Large intestine (tissue), 3 donors: Measurements from ENCODE around the gene CTSK. TPM values are rescaled to one million over a fixed set of nuclear protein-coding genes. Genes with fewer than 3 reads are reported as not detected.
A peak's percentile ranks its signal among the peaks of the same experiment; 100 is the strongest.

Source experiments
- DNase-seq, 2 donors: peaks; one replicate each; pipeline versions ENCODE4 v3.0.0 to v3.0.0-alpha.2; 2013
- H3K27ac ChIP-seq: one replicate; pipeline ENCODE4 v1.5.1; 2013; ENCODE audit warnings: low read length
- H3K27me3 ChIP-seq: 2 replicates; pipeline ENCODE4 v1.6.1; 2013; ENCODE audit warnings: low read length; ENCODE audit not compliant: control insufficient read depth, insufficient read depth
- H3K36me3 ChIP-seq: 2 replicates; pipeline ENCODE4 v1.6.1; 2013; ENCODE audit warnings: low read length; ENCODE audit not compliant: control insufficient read depth, insufficient read depth
- H3K4me1 ChIP-seq: one replicate; pipeline ENCODE4 v1.6.1; 2013; ENCODE audit warnings: low read length; ENCODE audit not compliant: control insufficient read depth, insufficient read depth
- H3K4me3 ChIP-seq: one replicate; pipeline ENCODE4 v1.5.1; 2013; ENCODE audit warnings: low read length
- H3K9me3 ChIP-seq: one replicate; pipeline ENCODE4 v1.6.1; 2013; ENCODE audit warnings: mild to moderate bottlenecking, low read depth, low read length, moderate library complexity; ENCODE audit not compliant: control insufficient read depth
- WGBS: methylation state at CpG from one replicate; pipeline ENCODE4 v1.1.5; 2013; ENCODE audit warnings: low lambda C conversion rate; ENCODE audit not compliant: insufficient coverage; 5-methylcytosine and 5-hydroxymethylcytosine counted together
- polyA plus RNA-seq: library from polyadenylated mRNA; unstranded; fragments of 120-200 nt; gene quantifications from one replicate; pipeline ENCODE4 v1.2.1, GENCODE V29; 2013

CTSK gene
- polyA plus RNA-seq, 1 donor, result 18.3 TPM

DNA sequence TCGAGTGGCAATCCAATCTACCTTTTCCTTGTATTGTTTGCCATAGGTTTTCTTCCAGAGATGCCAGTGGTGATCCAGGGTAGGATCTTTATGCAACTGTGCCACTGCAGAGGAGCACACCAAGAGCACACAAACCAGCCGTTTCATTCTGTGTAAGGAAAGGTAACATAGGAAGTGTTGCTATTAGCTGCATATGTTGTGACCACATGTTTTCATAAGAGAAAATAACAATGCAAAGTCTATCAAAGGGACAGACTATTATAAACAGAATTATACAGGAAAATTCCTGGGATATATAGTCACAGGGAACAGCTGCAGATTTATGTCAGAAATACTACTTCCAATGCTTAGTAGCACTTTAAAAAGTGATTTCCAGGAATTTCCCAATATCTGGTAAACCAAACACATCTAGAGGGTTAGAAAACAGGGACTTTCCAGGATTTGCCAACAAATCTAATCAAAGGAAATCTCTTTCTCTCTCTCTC, 43.4 kb downstream of the CTSK start:
- DNase-seq, result peak in 1 of 2 donors; percentile 23
- WGBS, result no CpG with 5 or more reads among the region's 2 CpGs
- H3K9me3 ChIP-seq, result peaks cover 5% of the 10 kb centered on the region
- H3K27me3 ChIP-seq, result no peaks in the 10 kb centered on the region
- H3K27ac ChIP-seq, result peak overlapping the region; percentile 24
- H3K4me3 ChIP-seq, result peak overlapping the region; percentile 32
- no peaks in the 10 kb centered on the region for H3K4me1 ChIP-seq
- H3K36me3 ChIP-seq, result no peaks in the 10 kb centered on the region

- Histone ChIP-seq H3K9me3 (peaks cover 5% of the 10 kb centered on the region), H3K27me3 (no peaks in the 10 kb centered on the region), H3K27ac (no peak overlapping the region), H3K4me1 (no peaks in the 10 kb centered on the region), H3K36me3 (no peaks in the 10 kb centered on the region), H3K4me3 (no peak overlapping the region)
- DNase-seq, result no peak
- WGBS, result 100% methylated on average over 1 of the region's 3 CpGs
Observed at GRCh38 chr1:150763018-150763417, 45.0 kb downstream of the CTSK start.

DNA sequence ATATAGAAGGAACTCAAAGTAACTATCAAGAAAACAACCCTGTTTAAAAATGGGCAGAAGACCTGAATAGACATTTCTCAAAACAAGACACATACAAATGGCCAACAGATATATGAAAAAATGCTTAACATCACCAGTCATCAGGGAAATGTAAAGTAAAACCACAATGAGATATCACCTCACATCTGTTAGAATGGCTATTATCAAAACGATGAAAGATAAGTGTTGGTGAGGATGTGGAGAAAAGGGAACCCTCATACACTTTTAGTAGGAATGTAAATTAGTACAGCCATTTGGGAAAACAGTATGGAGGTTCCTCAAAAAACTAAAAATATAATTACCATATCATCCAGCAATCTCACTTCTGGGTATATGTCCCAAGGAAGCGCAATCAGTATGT, 45.5 kb downstream of the CTSK start:
- Histone ChIP-seq H3K4me3 (no peak overlapping the region), H3K4me1 (no peaks in the 10 kb centered on the region), H3K27me3 (no peaks in the 10 kb centered on the region), H3K27ac (no peak overlapping the region), H3K36me3 (no peaks in the 10 kb centered on the region), H3K9me3 (peaks cover 5% of the 10 kb centered on the region)
- DNase-seq, result no peak
- 92% methylated on average over 2 of the region's 2 CpGs for WGBS

DNA sequence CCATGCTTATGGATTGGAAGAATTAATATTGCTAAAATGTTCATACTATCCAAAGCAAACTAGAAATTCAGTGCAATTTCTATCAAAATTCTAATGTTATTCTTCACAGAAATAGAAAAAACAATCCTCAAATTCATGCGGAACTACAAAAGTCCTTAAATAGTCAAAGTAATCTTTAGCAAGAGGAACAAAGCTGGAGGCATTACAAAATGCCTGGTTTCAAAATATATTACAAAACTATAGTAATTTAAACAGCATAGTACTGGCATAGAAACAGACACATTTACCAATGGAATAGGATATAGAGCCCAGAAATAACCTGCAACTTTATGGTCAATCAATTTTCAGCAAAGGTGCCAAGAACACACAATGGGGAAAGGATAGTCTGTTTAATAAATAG, 46.3 kb downstream of the CTSK start:
- no peaks in the 10 kb centered on the region for H3K36me3 ChIP-seq
- H3K27me3 ChIP-seq, result no peaks in the 10 kb centered on the region
- WGBS, result 100% methylated on average over 1 of the region's 1 CpG
- no peak for DNase-seq
- peaks cover 5% of the 10 kb centered on the region for H3K9me3 ChIP-seq
- H3K4me1 ChIP-seq, result no peaks in the 10 kb centered on the region
- no peak overlapping the region for H3K27ac ChIP-seq
- H3K4me3 ChIP-seq, result no peak overlapping the region

DNA sequence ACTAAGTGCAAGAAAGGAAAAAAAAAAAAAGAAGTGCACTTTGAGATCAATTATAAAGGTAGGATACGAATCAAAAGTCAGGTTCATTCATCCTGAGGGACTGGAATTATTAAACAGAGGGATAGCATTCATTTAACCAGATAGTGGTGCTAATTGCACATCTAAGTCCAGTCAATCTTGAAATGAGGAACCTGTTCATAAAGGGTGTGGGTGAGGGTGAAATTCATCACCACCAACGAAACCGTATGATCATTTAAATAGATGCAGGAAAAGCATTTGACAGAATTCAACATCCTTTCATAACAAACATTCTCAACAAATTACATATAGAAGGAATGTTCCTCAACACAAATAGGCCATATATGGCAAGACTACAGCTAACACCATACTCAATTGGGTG, 48.0 kb downstream of the CTSK start:
- Histone ChIP-seq H3K4me1 (no peaks in the 10 kb centered on the region), H3K27ac (no peak overlapping the region)
- WGBS, result no CpG with 5 or more reads among the region's 3 CpGs

GRCh38 chr1:150753416-150753815, 54.6 kb downstream of the CTSK start:
- peak in 1 of 2 donors; percentile 44 for DNase-seq
- H3K9me3 ChIP-seq, result no peaks in the 10 kb centered on the region
- H3K27ac ChIP-seq, result no peak overlapping the region
- H3K27me3 ChIP-seq, result no peaks in the 10 kb centered on the region
- WGBS, result no CpG with 5 or more reads among the region's 2 CpGs
- H3K4me1 ChIP-seq, result no peaks in the 10 kb centered on the region
- peaks cover 6% of the 10 kb centered on the region for H3K36me3 ChIP-seq
- no peak overlapping the region for H3K4me3 ChIP-seq

More for the DNA sequence above, 48.0 kb downstream of the CTSK start:
- no peak for DNase-seq
- Histone ChIP-seq H3K9me3 (peaks cover 5% of the 10 kb centered on the region), H3K36me3 (no peaks in the 10 kb centered on the region), H3K27me3 (no peaks in the 10 kb centered on the region), H3K4me3 (no peak overlapping the region)

GRCh38 chr1:150751443-150751842, 56.6 kb downstream of the CTSK start:
- Histone ChIP-seq H3K4me1 (no peaks in the 10 kb centered on the region), H3K36me3 (peaks cover 9% of the 10 kb centered on the region), H3K27ac (no peak overlapping the region), H3K4me3 (no peak overlapping the region), H3K27me3 (no peaks in the 10 kb centered on the region), H3K9me3 (no peaks in the 10 kb centered on the region)
- WGBS, result no CpG with 5 or more reads among the region's 6 CpGs
- DNase-seq, result no peak

- no peaks in the 10 kb centered on the region for H3K4me1 ChIP-seq
- H3K27ac ChIP-seq, result no peak overlapping the region
- no peak for DNase-seq
- peaks cover 7% of the 10 kb centered on the region for H3K36me3 ChIP-seq
- H3K4me3 ChIP-seq, result no peak overlapping the region
- 100% methylated on average over 4 of the region's 8 CpGs for WGBS
- no peaks in the 10 kb centered on the region for H3K27me3 ChIP-seq
- H3K9me3 ChIP-seq, result no peaks in the 10 kb centered on the region
Observed at GRCh38 chr1:150749720-150750311, 58.2 kb downstream of the CTSK start.

DNA sequence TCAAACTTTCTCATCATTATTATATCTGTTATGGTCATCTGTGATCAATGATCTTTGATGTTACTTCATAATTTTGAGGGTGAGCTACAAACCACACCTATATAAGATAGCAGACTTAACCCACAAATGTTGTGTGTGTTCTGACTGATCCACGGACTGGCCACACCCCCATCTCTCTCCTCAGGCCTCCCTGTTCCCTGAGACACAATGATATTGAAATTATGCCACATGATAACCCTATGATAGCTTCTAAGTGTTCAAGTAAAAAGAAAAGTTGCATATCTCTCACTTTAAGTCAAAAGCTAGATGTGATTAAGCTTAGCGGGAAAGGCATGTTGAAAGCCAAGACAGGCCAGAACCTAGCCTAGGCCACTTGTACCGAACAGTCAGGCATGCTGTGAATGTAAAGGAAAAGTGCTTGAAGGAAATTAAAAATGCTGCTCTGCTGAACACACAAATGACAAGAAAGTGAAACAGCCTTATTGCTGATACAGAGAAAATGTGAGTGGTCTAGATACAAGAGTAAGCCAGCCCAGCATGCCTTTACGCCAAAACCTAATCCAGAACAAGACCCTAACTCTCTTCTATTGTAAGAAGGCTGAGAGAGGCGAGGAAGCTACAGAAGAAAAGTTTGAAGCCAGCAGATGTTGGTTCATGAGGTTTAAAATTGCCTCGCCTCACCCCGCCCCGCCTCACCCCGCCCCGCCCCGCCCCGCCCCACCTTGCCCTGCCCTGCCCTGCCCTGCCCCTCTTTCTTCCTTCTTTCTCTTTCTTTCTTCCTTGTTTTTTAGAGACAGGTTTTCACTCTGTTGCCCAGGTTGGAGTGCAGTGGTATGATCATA, 59.0 kb downstream of the CTSK start:
- Histone ChIP-seq H3K9me3 (no peaks in the 10 kb centered on the region), H3K36me3 (peaks cover 6% of the 10 kb centered on the region), H3K27ac (no peak overlapping the region), H3K4me1 (no peaks in the 10 kb centered on the region), H3K4me3 (no peak overlapping the region), H3K27me3 (no peaks in the 10 kb centered on the region)
- no peak for DNase-seq
- WGBS, result 100% methylated on average over 1 of the region's 12 CpGs
